Measurements from ENCODE around the gene SMCP.

SMCP gene

GRCh38 chr1:152928671-152929070 is 50.5 kb downstream of the SMCP start:
- no peaks in the 10 kb centered on the region for H3K9me3 ChIP-seq (ENCODE audit: control insufficient read depth, low read length)
- no peak overlapping the region for H2AFZ ChIP-seq
- no peak overlapping the region for H3K9ac ChIP-seq
- H3K4me3 ChIP-seq (ENCODE audit: low read depth, low read length): no peak overlapping the region
- no peaks in the 10 kb centered on the region for H3K36me3 ChIP-seq (ENCODE audit: control insufficient read depth, insufficient read depth, low read length)
- no peaks in the 10 kb centered on the region for H3K4me1 ChIP-seq
- H3K4me2 ChIP-seq (ENCODE audit: low read length): no peak overlapping the region
- H3K27me3 ChIP-seq (ENCODE audit: control insufficient read depth, insufficient read depth, low read length): no peaks in the 10 kb centered on the region
- no peak for TF ChIP-seq CTCF (IDR thresholded peaks at IDR 0.05)
- no peaks in the 10 kb centered on the region for H3K79me2 ChIP-seq
- no peak overlapping the region for H3K27ac ChIP-seq

- Histone ChIP-seq H3K4me1 (no peaks in the 10 kb centered on the region), H3K9ac (no peak overlapping the region), H3K4me3 (ENCODE audit: low read depth, low read length) (no peak overlapping the region), H3K9me3 (ENCODE audit: control insufficient read depth, low read length) (no peaks in the 10 kb centered on the region), H3K79me2 (no peaks in the 10 kb centered on the region), H3K4me2 (ENCODE audit: low read length) (no peak overlapping the region), H3K27ac (no peak overlapping the region), H2AFZ (no peak overlapping the region), H3K27me3 (ENCODE audit: control insufficient read depth, insufficient read depth, low read length) (no peaks in the 10 kb centered on the region), H3K36me3 (ENCODE audit: control insufficient read depth, insufficient read depth, low read length) (no peaks in the 10 kb centered on the region)
- no peak for TF ChIP-seq CTCF (IDR thresholded peaks at IDR 0.05)
Measured at GRCh38 chr1:152932170-152932811, 54.2 kb downstream of the SMCP start.

- H3K27ac ChIP-seq: no peak overlapping the region
- no peak overlapping the region for H2AFZ ChIP-seq
- no peak overlapping the region for H3K4me3 ChIP-seq (ENCODE audit: low read depth, low read length)
- no peaks in the 10 kb centered on the region for H3K79me2 ChIP-seq
- no peaks in the 10 kb centered on the region for H3K4me1 ChIP-seq
- H3K4me2 ChIP-seq (ENCODE audit: low read length): no peak overlapping the region
- no peak overlapping the region for H3K9ac ChIP-seq
- no peaks in the 10 kb centered on the region for H3K27me3 ChIP-seq (ENCODE audit: control insufficient read depth, insufficient read depth, low read length)
- H3K9me3 ChIP-seq (ENCODE audit: control insufficient read depth, low read length): no peaks in the 10 kb centered on the region
- TF ChIP-seq CTCF (IDR thresholded peaks at IDR 0.05): no peak
- H3K36me3 ChIP-seq (ENCODE audit: control insufficient read depth, insufficient read depth, low read length): no peaks in the 10 kb centered on the region
Measured at GRCh38 chr1:152933196-152933595, 55.1 kb downstream of the SMCP start.
